Neutrophil (primary cell): ENCODE data around the gene OLFML1.

ENCODE experiments used
- H3K27ac ChIP-seq: fragments of 200-600 bp; sonication (generic); 2 replicates; pipeline ENCODE4 v1.5.1; 2016; ENCODE audit warnings: mild to moderate bottlenecking, moderate library complexity
- H3K27me3 ChIP-seq: fragments of 200-600 bp; sonication (generic); 2 replicates; pipeline ENCODE4 v1.6.0; 2016; ENCODE audit warnings: mild to moderate bottlenecking
- H3K36me3 ChIP-seq: fragments of 200-600 bp; sonication (generic); 2 replicates; pipeline ENCODE4 v1.5.1; 2017
- H3K4me1 ChIP-seq, 2 experiments: fragments of 200-600 bp in 1 of 2; sonication (generic) in 1 of 2; 1 replicate in 1 of 2; 2 replicates in 1 of 2; pipeline versions ENCODE4 v1.5.1 to v1.6.1; 2013 to 2016; ENCODE audit warnings: low read depth in 1 of 2, low read length in 1 of 2, mild to moderate bottlenecking in 1 of 2, moderate library complexity in 1 of 2; ENCODE audit not compliant: control insufficient read depth in 1 of 2, insufficient read depth in 1 of 2
- H3K4me3 ChIP-seq, 2 experiments: fragments of 200-600 bp in 1 of 2; sonication (generic) in 1 of 2; 1 replicate in 1 of 2; 2 replicates in 1 of 2; pipeline ENCODE4 v1.5.1; 2013 to 2016; ENCODE audit warnings: low read depth in 1 of 2, low read length in 1 of 2, mild to moderate bottlenecking in 1 of 2, moderate library complexity in 1 of 2
- H3K9me3 ChIP-seq: fragments of 200-600 bp; sonication (generic); 2 replicates; pipeline ENCODE4 v1.5.1; 2016
- TF ChIP-seq, protein P1 (sequence below): fragments of 200-600 bp; sonication (generic); IDR thresholded peaks from 2 replicates; pipeline ENCODE4 v1.5.1; 2016; ENCODE audit warnings: antibody characterized with exemption

The OLFML1 gene

DNA sequence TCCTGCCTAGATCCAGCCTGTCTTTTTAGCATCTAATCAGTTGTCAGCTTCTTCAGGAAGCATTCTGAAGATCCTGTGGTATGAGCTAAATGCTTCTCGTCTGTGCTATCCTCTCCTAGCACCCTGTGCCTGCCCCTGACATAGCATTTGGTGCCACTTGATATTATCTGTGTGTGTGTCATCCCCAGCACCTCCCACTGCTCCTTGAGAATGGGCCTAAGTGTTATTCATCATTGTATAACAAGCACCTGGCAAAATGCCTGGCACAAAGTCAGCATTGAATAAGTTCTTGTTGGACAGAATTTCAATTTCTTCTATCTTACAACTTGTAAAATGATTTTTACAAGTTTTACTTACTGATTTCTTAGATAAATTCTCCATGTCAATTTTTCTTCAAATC is 28.1 kb upstream of the OLFML1 start:
- no peak overlapping the region for H3K27ac ChIP-seq

GRCh38 chr11:7462706-7463105 is 22.6 kb upstream of the OLFML1 start:
- no peaks in the 10 kb centered on the region for H3K4me1 ChIP-seq
- no peaks in the 10 kb centered on the region for H3K27me3 ChIP-seq
- no peak overlapping the region for H3K27ac ChIP-seq
- no peaks in the 10 kb centered on the region for H3K36me3 ChIP-seq
- TF ChIP-seq, protein P1, sequence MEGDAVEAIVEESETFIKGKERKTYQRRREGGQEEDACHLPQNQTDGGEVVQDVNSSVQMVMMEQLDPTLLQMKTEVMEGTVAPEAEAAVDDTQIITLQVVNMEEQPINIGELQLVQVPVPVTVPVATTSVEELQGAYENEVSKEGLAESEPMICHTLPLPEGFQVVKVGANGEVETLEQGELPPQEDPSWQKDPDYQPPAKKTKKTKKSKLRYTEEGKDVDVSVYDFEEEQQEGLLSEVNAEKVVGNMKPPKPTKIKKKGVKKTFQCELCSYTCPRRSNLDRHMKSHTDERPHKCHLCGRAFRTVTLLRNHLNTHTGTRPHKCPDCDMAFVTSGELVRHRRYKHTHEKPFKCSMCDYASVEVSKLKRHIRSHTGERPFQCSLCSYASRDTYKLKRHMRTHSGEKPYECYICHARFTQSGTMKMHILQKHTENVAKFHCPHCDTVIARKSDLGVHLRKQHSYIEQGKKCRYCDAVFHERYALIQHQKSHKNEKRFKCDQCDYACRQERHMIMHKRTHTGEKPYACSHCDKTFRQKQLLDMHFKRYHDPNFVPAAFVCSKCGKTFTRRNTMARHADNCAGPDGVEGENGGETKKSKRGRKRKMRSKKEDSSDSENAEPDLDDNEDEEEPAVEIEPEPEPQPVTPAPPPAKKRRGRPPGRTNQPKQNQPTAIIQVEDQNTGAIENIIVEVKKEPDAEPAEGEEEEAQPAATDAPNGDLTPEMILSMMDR = no peak
- no peaks in the 10 kb centered on the region for H3K9me3 ChIP-seq
- no peak overlapping the region for H3K4me3 ChIP-seq

More for the DNA sequence above, 28.1 kb upstream of the OLFML1 start:
- TF ChIP-seq, protein P1 = no peak
- H3K27me3 ChIP-seq = no peaks in the 10 kb centered on the region
- no peaks in the 10 kb centered on the region for H3K4me1 ChIP-seq
- H3K36me3 ChIP-seq = no peaks in the 10 kb centered on the region
- no peak overlapping the region for H3K4me3 ChIP-seq
- H3K9me3 ChIP-seq = no peaks in the 10 kb centered on the region

GRCh38 chr11:7467652-7468051 is 17.7 kb upstream of the OLFML1 start:
- H3K27me3 ChIP-seq = no peaks in the 10 kb centered on the region
- no peaks in the 10 kb centered on the region for H3K36me3 ChIP-seq
- no peak overlapping the region for H3K27ac ChIP-seq
- TF ChIP-seq, protein P1 = no peak
- H3K4me3 ChIP-seq = no peak overlapping the region
- no peaks in the 10 kb centered on the region for H3K4me1 ChIP-seq
- no peaks in the 10 kb centered on the region for H3K9me3 ChIP-seq

GRCh38 chr11:7469351-7469865 is 15.9 kb upstream of the OLFML1 start:
- Histone ChIP-seq H3K27ac (no peak overlapping the region), H3K36me3 (no peaks in the 10 kb centered on the region), H3K27me3 (no peaks in the 10 kb centered on the region), H3K9me3 (no peaks in the 10 kb centered on the region), H3K4me3 (no peak overlapping the region), H3K4me1 (no peaks in the 10 kb centered on the region)
- TF ChIP-seq, protein P1 = no peak

GRCh38 chr11:7471071-7471470 is 14.2 kb upstream of the OLFML1 start:
- H3K4me1 ChIP-seq = no peaks in the 10 kb centered on the region
- TF ChIP-seq, protein P1 = no peak
- no peak overlapping the region for H3K4me3 ChIP-seq
- H3K36me3 ChIP-seq = no peaks in the 10 kb centered on the region
- no peak overlapping the region for H3K27ac ChIP-seq
- no peaks in the 10 kb centered on the region for H3K9me3 ChIP-seq
- H3K27me3 ChIP-seq = no peaks in the 10 kb centered on the region

- Histone ChIP-seq H3K27me3 (peaks cover 4% of the 10 kb centered on the region), H3K4me1 (no peaks in the 10 kb centered on the region), H3K36me3 (no peaks in the 10 kb centered on the region), H3K27ac (no peak overlapping the region), H3K9me3 (no peaks in the 10 kb centered on the region), H3K4me3 (no peak overlapping the region)
- TF ChIP-seq, protein P1 = no peak
These were observed 11.6 kb upstream of the OLFML1 start for GRCh38 chr11:7473717-7474116.
